ENCODE results near the gene TAGLN.
A peak's percentile ranks its signal among the peaks of the same experiment; 100 is the strongest.

Gene TAGLN

DNA sequence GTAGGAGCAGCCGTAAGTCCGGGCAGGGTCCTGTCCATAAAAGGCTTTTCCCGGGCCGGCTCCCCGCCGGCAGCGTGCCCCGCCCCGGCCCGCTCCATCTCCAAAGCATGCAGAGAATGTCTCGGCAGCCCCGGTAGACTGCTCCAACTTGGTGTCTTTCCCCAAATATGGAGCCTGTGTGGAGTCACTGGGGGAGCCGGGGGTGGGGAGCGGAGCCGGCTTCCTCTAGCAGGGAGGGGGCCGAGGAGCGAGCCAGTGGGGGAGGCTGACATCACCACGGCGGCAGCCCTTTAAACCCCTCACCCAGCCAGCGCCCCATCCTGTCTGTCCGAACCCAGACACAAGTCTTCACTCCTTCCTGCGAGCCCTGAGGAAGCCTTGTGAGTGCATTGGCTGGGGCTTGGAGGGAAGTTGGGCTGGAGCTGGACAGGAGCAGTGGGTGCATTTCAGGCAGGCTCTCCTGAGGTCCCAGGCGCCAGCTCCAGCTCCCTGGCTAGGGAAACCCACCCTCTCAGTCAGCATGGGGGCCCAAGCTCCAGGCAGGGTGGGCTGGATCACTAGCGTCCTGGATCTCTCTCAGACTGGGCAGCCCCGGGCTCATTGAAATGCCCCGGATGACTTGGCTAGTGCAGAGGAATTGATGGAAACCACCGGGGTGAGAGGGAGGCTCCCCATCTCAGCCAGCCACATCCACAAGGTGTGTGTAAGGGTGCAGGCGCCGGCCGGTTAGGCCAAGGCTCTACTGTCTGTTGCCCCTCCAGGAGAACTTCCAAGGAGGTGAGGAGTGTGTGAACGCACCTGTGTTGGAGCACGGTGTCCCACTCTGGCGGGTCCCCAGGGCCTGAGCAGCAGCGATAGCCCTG lies at the start of gene TAGLN:
Gene TAGLN, plus strand, starts transcription at position 318 of the 863 bp plus-strand sequence. CDS start 3,644 bp downstream, outside the sequence.
- DNase-seq (ENCODE audit: low read depth): no peak

DNA sequence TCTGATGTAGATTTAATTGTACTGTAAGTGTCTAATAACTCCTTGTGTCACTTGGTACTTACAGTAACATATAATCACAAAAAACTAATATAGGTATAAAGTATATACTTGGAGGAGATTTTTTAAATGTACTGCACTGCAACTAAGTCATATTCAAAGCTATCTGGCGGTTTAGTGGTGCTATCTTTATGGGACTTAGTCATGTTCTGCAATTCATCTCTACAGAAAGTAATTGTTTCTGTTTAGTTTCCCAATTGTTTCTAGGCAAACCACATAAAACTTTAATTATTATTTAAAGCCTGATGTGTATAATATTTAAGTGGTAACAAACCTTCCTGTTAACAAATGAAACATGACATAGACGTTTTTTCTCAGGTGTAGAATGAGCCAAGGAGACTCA lies 47.1 kb upstream of the TAGLN start:
- DNase-seq (ENCODE audit: low read depth): no peak

DNA sequence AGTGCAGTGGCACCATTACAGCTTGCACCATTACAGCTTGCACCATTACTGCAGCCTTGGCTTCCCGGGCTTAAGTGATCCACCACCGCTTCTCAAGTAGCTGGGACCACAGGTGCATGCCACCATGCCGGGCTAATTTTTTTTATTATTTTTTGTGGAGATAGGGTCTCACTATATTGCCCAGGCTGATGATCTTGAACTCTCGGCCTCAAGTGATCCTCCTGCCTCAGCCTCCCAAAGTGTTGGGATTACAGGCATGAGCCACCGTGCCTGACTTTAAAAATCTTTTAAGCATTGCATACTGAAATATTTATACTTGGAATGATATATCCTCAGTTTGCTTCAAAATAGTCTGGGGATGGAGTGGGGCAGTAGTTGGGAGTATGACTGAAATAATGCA lies 44.7 kb upstream of the TAGLN start:
- no peak for DNase-seq (ENCODE audit: low read depth)

DNA sequence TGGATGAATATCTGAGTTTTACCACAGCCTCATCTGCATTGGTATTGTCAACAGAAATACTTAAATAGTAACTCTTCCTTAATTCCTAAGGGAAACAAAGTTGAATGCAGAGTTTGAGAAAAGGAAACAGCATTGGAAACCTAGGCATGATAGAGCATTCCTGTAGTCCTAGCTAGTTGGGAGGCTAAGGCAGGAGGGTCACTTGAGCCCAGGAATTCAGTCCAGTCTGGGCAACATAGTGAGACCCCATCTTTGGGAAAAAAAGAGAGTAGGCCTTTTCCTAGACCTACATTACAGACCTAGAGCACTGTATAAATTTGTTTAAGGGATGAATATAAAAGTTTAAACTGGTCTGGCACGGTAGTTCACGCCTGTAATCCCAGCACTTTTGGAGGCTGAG lies 41.7 kb upstream of the TAGLN start:
- DNase-seq (ENCODE audit: low read depth): no peak

DNA sequence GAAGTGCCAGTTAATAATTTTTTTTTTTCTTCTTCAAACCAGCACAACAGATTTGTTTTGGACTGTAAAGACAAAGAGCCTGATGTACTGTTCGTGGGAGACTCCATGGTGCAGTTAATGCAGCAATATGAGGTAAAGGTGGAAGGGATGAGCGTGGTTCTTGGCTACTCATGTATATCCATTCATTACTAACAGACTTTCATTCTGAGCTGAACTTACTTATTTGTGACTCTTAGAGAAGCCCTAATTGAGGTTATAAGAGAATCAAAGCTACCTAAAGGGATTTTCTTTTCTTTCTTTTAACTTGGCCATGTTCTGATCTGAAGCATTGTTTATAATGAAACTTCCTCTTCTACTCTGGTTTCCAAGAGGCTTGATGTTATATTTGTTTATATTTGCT lies 39.3 kb upstream of the TAGLN start:
- no peak for DNase-seq (ENCODE audit: low read depth)

DNA sequence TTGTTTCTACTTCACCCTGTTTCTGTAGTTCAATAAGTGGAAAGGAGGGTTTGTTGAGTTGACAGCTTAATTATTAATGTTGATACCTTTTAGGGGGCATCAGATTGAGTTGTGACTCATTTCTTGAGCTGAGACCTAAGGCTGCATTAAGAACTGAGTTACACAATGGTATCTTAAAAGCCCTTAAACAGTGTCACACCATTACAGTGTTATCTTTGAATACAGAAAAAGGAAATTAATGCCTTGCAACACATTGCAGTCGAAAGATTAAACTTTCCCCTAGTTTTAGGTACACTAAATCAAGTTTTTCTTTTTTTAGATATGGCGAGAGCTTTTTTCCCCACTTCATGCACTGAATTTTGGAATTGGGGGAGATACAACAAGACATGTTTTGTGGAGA lies 38.3 kb upstream of the TAGLN start:
- DNase-seq (ENCODE audit: low read depth): no peak

DNA sequence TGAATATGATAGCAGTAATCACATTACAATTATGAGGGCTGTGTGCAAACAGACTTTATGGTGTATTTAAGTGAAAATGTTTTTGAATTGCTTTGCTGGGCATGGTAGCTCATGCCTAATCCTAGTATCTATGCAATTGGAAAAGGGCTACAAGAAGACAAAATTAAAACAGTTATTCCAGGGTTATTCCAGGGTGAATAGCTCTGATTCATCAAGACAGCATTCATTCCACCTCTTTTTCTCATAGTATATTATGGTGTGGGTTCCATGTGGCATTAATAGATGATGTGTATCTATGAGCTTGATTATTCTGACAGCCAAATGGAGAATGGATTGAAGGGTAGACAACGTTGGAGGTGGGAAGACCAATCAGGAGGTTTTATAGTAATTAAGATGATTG lies 32.7 kb upstream of the TAGLN start:
- no peak for DNase-seq (ENCODE audit: low read depth)

DNA sequence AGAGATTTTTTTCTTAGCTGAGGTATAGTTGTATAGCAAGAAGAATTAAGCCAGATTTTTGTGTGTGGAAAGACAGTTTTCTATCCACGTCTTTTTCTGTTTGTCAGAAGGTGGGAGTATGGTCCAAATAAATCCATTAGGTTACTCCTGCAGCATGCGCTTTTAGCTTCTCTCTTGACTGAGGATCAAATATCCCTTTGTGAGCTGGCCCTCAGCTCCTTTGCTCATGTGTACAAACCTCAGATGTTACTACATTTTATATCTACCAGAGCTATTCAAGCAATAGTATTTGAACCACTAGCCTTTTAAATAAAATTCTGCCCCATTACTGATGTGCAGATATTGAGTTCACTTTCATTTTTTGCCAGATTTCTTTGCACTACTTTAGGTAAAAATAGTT lies 29.4 kb upstream of the TAGLN start:
- DNase-seq (ENCODE audit: low read depth): no peak

DNA sequence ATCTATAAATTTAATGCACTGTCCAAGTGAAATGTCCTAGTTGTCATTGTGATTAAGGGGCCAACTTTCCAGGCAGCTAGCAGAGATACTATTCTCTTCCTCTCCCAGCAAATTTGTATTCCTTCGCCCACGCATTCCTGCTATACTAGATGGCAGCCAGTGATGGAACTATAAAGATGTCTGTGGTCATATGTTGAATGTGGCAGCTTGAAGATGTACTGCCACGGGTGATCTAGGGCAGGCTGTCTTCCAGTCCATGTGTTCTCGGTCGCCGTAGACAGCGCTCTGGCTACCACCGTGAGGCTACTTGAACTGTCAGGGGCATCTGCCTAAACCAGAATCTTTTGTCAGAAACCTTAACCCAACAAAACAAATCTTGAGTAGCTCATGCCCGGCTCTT lies 29.0 kb upstream of the TAGLN start:
- no peak for DNase-seq (ENCODE audit: low read depth)

DNA sequence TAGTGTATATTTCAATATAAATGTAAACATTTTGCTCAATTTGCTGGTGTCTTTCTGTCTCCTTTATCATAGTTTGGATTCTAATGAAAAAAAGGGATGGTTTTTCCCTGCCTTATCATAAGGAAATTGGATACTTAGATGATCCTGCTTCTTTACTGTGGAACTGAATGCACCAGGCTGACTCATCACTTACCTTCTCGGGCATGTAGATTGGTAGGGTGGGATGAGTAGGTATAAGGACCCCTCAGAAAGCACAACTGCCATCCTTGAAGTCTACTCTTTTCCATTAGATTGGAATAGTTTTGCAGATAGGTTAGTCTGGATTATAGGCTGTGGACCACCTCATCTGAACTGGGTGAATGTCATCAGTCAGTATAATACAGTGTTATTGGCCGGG lies 28.2 kb upstream of the TAGLN start:
- no peak for DNase-seq (ENCODE audit: low read depth)

DNA sequence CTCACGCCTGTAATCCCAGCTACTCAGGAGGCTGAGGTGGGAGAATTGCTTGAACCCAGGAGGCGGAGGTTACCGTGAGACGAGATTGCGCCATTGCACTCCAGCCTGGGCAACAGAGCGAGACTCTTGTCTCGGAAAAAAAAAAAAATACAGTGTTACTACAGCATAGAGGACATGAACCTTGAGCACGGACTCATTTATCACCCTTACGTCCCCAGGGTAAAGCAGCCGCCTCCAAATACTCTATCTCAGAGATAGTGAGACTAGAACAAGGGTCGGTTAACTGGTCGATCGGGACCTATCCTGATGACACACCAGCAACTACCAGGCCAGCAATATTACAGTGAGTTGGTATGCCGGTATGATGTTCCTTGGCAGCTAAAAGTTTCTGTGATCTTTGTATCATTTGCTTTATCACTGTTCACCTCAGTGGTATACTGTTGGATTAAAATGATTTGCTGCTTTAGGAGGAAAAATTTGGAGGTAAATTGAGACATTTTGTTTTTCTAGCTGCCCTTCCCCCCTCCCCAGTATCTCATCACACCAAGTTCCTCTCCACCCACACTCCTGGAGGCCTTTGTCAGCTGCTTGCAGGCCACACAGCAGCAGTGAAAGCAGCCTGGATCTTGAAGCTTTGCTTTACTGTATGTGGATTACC lies 27.6 kb upstream of the TAGLN start:
- no peak for DNase-seq (ENCODE audit: low read depth)

DNA sequence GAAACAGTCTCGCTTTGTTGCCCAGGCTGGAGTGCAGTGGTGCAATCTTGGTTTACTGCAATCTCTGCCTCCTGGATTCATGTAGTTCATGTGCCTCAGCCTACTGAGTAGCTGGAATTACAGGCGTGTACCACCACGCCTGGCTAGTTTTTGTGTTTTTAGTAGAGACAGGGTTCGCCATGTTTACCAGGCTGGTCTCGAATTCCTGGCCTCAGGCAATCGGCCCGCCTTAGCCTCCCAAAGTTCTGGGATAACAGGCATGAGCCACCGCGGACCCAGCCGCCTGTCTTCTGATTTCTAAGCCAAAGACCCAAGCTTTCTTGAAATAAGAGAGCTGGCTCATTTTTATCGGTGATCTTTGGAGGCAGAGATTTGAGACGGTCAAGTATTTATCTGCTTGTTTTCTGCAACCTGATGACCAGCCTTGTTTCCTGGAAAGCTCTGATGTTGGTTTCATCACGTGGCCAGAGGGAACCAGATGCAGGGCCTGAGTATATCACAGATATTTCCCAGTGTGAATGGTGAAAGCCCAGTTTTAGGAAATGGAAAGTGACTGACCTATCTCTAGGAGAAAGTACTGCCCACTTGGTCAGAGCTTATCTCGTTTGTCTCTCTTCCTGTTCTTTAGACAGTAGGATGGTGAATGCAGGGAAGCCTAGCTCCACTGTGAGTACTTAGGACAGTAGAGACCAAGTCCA lies 26.3 kb upstream of the TAGLN start:
- no peak for DNase-seq (ENCODE audit: low read depth)

DNA sequence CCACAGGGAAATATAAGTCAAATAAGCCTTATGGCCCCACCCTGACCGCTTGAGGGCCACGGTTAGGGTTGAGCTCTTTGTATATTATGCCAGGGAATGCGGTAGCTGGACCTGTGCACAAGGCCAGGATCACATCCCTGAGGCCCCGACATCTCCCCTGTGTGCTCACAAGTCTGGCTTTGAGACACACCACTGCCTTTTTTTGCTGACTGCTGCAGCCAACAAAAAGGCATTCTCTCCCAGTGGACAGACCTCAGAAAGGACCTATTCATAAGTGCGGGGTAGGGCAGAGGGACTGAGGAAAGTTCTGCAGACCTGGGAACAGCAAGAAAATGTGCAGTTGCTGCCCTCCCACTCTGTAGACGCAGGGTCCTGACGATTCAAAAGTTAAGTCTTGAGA lies 24.1 kb upstream of the TAGLN start:
- no peak for DNase-seq (ENCODE audit: low read depth)

DNA sequence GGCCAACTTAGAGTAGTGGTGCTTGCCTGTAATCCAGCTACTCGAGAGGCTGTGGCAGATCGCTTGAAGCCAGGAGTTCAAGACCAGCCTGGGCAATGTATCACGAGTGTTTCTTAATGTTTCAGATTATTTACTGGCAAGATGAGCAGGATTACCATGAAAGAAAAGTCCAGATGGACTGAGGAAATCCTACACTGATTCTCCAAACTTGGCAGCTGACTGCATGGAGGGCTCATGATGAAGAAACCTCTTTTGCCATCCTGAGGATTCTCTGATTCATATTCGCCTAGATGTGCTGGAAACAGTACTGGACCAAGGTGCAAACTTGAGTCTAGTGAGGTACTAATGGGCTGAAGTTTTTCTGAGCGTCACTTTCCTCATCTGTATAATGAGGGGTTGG lies 23.4 kb upstream of the TAGLN start:
- DNase-seq (ENCODE audit: low read depth): no peak

DNA sequence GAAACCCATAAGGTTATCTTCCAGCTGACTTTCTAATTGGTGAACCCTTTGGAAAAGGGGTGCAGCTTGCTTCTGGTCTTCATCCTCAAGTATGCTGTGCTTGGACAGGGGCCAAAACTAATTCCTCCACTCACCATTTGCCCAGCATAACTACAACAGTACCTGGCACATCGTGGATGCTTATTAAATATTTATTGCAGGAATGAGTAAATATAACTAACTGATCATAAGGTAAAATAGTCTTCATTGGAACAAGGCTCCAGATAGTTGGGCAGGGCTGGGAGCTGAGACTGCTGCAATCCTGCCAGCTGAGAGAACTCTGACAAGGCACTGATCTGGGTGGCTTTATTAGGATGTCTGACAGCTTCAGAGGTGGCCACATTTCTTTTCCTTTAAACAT lies 23.0 kb upstream of the TAGLN start:
- DNase-seq (ENCODE audit: low read depth): no peak

DNA sequence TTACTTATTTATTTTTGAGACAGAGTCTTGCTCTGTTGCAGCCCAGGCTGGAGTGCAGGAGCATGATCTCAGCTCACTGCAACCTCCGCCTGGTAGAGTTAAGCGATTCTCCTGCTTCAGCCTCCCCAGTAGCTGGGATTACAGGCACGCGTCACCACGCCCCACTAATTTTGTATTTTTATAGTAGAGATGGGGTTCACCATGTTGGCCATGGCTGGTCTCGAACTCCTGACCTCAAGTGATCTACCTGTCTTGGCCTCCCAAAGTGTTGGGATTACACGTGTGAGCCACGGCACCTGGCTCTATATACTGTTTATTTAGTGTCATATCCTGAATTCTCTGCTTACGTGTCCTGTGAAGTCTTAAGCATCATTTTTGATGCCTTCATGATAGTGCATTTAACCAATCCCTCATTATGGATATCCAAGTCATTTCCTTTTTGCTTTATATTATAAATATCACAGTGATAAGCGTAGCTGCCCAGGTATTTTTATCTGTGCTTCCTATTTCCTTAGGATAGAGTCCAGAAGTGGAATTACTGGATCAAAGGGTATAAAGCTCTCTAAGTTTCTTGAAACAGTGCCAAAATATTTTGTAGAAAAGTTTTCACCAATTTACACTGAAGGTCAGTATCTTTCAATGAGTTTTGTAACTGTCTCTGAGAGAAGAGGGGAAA lies 21.5 kb upstream of the TAGLN start:
- no peak for DNase-seq (ENCODE audit: low read depth)

DNA sequence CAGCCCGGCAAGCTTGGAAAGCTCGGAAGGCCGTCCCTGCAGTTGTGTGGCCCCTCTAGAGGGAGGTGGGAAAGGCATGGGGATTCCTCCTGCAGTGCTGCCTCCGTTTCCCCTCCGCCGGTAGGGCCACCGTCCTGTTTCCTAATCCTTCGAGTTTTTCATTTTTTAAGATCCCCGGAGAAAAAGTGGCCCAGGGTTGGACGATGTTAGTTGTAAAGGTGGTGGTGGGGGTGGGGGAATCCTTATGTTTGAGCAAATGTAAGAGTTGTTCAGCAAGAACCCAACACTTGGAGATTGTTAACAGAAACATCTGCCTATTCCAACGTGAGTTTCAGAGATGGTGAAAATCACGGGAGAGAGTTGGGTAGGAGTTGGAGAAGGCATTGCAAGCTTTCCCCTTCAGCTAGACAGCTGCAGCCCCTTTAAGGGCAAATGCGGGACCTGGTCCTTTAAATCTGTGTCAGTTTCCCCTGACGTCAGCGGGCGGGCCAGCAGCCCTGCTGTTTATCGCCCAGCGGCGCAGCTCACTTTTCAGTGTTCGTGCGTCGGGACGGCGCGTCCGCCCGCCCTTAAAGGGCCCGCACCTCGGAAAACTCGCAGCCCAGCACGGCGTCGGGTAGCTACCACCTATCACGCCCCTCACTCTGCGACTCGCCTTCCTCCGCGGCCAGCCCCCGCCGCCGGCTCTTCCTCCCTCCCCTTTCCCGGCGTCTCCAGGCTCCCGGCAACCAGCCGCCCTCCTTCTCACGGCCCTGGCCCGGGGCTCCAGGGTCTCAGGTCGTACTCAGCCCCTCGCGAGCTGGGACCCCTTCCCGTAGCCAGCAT lies 20.7 kb upstream of the TAGLN start, which contains the start of gene SIDT2:
Gene SIDT2, plus strand, starts transcription at position 534 of the 825 bp plus-strand sequence. CDS start 521 bp downstream, outside the sequence.
- peak; percentile 81 for DNase-seq (ENCODE audit: low read depth)

DNA sequence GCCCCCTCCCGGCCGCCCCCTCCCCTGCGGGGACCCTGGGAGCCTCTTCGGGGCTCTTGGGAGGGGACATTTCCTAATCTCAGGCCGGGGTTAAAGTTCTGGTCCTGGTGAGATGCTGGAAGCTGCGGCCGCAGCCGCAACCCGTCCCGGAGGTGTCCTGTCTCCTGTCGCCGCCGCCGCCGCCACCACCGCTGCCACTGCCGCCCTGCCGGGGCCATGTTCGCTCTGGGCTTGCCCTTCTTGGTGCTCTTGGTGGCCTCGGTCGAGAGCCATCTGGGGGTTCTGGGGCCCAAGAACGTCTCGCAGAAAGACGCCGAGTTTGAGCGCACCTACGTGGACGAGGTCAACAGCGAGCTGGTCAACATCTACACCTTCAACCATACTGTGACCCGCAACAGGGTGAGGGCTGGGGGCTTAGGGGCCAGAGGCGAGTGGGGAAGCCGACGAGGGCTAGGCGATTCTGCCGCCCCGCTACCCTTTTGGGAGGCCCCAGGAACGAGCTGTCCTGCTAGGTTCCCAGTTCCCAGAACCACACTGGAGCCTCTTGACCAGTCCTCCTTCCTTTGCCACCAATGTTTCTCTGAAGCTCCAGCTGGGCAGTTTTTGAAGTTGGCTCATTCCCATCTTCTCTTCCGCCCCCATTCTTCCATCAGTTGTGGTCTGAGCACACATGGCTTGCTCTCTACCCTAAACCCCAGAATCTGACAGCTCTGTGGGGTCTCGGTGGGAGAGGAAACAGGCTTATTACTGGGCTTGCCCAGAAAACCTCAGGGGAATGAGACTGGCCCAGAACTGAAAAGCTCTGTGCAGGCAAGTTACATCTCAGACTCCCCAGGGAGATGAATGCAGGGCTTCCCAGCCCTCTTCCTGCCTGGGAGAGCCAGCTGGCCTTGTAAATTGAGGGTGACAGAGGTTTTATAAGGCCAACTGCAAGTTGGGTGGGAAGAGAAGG lies 19.8 kb upstream of the TAGLN start:
- no peak for DNase-seq (ENCODE audit: low read depth)

DNA sequence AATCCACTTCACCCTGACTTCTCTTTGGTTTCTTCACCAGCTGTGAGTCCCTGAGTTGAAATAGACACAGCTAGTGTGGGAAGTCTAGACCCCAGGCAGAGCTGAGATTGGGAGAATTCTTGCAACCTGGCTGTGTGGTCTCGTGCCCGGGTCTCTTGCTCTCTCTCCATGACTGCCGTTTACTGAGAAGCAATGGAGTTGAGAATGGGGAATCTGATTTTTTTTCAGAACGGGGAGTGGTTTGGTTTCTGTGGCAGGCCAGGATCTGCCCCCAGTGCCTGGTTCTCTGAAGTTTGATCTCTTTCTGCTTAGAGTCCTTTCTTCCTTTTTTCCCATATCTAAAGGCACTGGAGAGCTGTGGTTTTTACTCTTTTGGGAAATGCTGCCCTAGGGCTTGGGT lies 19.1 kb upstream of the TAGLN start:
- DNase-seq (ENCODE audit: low read depth): no peak
